Glomerular visceral epithelial cell (primary cell): ENCODE measurements around the gene PLEKHA7.
"Not testable (repeated sequence)": the region's sequence is repeated elsewhere in the genome, so short reads cannot be mapped to it uniquely, and the experiment has no call there.

Experiments
- DNase-seq: peaks from one replicate; pipeline ENCODE4 v3.0.0-alpha.2; 2016; ENCODE audit errors: extremely low spot score

Gene PLEKHA7

GRCh38 chr11:17005646-17006045 is 8.6 kb downstream of the PLEKHA7 start:
- DNase-seq = no peak

- DNase-seq = no peak
Measured at GRCh38 chr11:17004486-17005148, 9.6 kb downstream of the PLEKHA7 start.

- DNase-seq = no peak
Measured at GRCh38 chr11:17003426-17003825, 10.8 kb downstream of the PLEKHA7 start.

GRCh38 chr11:17002543-17002942 is 11.7 kb downstream of the PLEKHA7 start:
- no peak for DNase-seq

GRCh38 chr11:17001806-17002205 is 12.4 kb downstream of the PLEKHA7 start:
- no peak for DNase-seq

- no peak for DNase-seq
Measured at GRCh38 chr11:17000987-17001386, 13.2 kb downstream of the PLEKHA7 start.

- not testable (repeated sequence) for DNase-seq
Measured at GRCh38 chr11:17000253-17000652, 14.0 kb downstream of the PLEKHA7 start.

GRCh38 chr11:16999116-16999515 is 15.1 kb downstream of the PLEKHA7 start:
- no peak for DNase-seq

- DNase-seq = no peak
Measured at GRCh38 chr11:16997624-16998023, 16.6 kb downstream of the PLEKHA7 start.

- DNase-seq = peak; percentile 51
Measured at GRCh38 chr11:16993495-16993894, 20.7 kb downstream of the PLEKHA7 start.

GRCh38 chr11:16992846-16993245 is 21.4 kb downstream of the PLEKHA7 start:
- no peak for DNase-seq

- no peak for DNase-seq
Measured at GRCh38 chr11:16989554-16989953, 24.7 kb downstream of the PLEKHA7 start.

- no peak for DNase-seq
Measured at GRCh38 chr11:16987205-16987568, 27.0 kb downstream of the PLEKHA7 start.

- DNase-seq = no peak
Measured at GRCh38 chr11:16986434-16987204, 27.6 kb downstream of the PLEKHA7 start.

- DNase-seq = no peak
Measured at GRCh38 chr11:16985297-16985696, 28.9 kb downstream of the PLEKHA7 start.

GRCh38 chr11:16984229-16984628 is 30.0 kb downstream of the PLEKHA7 start:
- no peak for DNase-seq

- DNase-seq = no peak
Measured at GRCh38 chr11:16982809-16983208, 31.4 kb downstream of the PLEKHA7 start.

GRCh38 chr11:16982256-16982671 is 31.9 kb downstream of the PLEKHA7 start:
- no peak for DNase-seq

- DNase-seq = no peak
Measured at GRCh38 chr11:16981651-16982194, 32.5 kb downstream of the PLEKHA7 start.

- DNase-seq = no peak
Measured at GRCh38 chr11:16979703-16980622, 34.3 kb downstream of the PLEKHA7 start.

- DNase-seq = no peak
Measured at GRCh38 chr11:16977994-16978315, 36.3 kb downstream of the PLEKHA7 start.
